HG03097 (cell line): ENCODE results near the gene TF.

Source experiments
- ATAC-seq: cut with Tn5 transposase; IDR thresholded peaks from one replicate; pipeline ENCODE4 v1.9.1; 2021; ENCODE audit not compliant: unreplicated experiment, low FRiP score

Gene TF

DNA sequence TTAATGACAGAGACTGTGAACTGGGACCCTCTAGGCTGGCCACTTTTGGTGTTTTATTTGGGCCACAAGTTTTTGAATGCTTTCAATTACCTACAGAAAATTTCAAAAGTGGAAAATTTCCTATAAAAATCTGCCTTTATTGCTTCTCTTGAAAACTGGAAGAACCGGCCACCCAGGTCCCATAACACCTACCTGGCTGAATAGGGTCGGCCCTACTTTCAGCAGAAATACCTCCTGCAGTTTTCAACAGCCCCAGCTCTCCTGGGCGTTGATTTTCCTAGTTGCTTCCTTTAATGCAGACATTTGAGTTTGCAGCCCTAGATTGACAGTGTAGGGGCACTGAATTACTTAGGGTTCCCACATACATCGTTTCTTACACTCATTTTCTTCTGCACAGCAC, 58.7 kb downstream of the TF start:
- ATAC-seq: no peak

DNA sequence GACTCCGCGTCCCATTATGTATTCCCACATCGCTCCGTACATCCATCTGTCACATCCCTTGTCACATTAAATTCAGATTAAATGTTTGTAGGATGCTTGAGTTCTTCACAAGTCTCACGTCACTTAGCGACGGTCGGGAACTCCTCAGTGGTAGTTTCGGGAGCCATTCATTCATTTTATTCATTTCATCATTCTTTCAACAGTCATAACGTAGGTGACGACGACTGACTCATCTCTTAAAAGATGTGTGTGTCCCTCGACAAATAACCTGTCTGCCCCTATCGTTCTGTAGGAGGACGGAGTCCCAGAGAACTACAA, 59.1 kb downstream of the TF start:
- ATAC-seq: no peak

DNA sequence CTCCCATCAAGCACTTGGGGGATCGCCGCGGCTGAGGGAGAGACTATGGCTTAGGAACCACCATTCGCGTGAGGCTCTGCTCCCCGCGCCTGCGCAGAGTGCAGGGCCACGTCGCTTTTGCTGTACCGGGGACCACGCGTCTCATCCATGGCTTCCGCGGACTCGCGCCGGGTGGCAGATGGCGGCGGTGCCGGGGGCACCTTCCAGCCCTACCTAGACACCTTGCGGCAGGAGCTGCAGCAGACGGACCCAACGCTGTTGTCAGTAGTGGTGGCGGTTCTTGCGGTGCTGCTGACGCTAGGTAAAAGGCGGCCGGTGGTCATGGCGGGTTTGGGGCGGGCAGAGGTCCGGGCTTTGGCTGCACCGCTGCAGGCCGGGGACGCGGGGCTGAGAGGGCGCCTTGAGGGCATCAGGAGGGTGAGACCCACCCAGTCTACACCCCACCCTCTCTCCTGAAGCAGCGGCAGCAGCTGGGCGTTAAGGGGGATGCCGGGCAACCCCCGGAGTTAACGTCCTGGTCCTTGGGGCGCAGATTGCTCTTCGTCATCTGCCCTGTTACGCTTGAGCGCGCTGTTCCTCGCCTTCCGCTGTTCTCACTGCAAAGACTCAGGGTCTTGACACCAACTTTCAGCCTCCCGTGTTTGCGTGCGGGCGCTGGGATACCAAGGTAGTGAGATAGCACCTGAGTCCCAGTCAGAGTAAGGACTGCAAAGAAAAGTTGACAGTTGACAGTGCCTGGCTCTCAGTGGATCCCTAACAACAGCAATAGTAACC, 59.7 kb downstream of the TF start, which contains the start of gene SRPRB:
Gene SRPRB, plus strand, starts transcription at position 114 of the 774 bp plus-strand sequence. Its CDS starts 34 bp downstream, at position 148.
- peak; percentile 95 for ATAC-seq

DNA sequence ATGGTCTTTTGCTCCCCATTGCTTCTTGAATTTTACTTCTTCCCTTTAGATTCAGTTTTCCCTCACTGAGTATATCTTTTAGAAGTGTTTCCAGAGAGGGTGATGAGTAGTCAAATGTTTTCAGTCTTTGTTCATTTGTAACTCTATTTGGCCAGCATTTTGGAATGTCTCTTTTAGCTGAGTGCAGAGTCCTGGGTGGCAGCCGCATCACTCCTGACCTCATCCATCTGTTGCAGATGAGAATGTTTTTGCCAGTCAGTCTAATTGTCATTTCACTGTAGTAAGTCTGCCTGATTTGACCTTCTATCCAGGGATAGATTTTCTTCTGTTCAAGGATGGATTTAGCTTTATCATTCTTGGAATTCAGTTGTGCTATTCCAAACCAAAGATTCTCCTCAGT, 66.7 kb downstream of the TF start:
- ATAC-seq: no peak

DNA sequence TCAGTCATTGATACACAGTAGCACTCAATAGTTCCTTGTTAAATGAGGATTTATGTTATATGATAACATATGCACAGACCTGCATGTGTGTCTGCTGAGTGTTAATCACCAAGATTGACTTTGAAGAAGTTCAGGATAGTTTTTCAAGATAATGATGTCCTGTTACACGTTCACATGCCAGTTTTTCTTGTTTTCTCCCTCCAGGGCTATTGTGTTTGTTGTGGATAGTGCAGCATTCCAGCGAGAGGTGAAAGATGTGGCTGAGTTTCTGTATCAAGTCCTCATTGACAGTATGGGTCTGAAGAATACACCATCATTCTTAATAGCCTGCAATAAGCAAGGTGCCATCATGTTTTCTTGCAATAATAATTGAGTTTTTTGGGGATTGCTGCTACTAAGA, 69.2 kb downstream of the TF start:
- no peak for ATAC-seq

DNA sequence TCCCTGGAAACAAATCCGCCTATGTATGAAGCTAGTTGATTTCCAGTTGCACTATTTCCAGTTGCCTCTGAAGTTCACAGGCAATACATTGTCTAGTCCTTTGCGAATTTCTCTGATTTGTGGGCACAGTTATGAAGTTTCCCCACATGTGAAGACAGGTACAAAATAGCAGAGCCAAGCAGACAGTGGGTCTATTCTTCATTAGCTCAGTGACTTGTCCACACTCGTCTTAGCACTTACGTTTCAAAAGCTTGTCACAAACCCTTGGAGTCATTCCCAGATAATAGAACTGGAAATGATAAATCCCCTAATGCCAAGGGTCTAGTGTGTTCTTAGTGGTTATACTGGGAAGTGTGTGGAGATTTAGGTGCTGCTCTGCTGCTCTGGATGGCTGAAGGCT, 73.9 kb downstream of the TF start:
- no peak for ATAC-seq

DNA sequence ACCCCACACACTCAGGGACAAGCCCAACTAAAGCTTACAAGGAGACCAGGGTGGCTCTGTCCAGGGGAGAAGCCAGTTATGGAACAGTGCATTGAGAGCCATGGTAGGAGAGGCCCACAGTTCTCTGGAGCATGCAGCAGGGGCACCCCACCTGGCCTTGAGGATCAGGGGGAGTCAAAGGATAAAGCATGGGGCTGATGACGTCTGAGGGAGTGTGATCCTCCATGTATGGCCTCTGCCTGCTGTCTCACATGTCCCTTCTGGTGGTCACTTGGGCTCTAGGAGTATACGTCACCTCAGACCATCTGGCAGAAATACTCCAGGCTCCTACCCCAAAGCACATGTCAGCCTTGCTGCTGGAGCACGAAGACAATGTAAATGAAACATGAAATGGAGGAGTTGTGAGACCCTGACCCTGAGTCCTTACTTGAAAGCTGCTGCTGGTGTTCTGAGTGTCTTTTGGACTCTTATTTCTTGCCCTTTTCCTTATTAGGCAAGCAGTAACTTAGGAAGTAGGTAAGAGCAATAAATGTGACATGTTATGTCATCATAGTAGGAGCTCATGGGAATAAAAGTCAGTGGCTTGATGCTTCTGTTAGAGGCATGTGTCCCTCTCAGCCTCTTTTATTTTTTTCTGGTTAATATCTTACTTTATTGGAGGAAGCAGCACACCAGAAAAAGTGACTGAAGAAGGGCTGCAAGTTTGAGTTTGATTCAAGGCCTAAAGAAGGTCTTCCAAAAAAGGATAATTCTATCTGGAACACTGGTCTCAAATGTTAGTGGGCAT, 74.9 kb downstream of the TF start:
- no peak for ATAC-seq

DNA sequence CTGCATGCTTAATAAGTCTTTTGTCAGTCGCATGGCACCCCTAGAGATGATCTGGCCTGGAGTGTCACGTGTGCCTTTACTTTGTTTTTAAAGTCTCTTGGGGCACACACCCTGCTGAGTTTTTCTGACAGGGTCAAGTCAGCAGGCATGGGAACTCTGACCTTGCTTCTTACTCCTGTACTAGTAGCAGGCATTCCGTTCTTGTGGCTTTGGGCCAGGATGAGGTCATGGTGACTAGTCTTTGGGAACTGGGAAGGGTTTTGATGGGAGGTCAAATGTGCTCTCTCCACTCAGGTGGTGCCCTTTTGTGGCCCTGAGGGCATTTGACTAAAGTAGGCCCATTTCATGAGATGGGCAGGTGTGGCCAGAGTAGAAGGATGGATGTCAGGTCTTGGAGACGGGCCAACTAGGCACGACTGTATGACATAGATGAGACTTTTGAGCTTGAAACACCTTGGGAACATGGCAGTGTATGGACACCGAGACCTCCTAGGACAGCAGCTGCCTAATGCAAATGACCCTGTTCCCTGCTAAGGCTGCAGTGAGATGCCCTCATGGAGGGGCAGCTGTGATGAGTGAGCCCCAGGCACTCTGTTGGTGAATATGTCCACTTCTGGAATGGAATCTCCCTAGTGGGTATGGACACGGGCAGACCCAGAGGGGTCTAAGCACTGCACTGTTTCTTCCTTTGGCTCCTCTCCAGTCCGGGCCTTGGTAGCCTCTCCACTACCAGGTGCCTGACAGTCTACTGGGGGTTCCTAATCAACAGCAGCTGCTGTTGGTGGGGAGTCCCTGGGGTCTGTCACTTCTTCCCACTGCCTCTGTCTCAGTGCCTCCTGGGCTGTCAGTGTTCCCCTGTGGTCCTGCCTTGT, 75.8 kb downstream of the TF start:
- no peak for ATAC-seq

DNA sequence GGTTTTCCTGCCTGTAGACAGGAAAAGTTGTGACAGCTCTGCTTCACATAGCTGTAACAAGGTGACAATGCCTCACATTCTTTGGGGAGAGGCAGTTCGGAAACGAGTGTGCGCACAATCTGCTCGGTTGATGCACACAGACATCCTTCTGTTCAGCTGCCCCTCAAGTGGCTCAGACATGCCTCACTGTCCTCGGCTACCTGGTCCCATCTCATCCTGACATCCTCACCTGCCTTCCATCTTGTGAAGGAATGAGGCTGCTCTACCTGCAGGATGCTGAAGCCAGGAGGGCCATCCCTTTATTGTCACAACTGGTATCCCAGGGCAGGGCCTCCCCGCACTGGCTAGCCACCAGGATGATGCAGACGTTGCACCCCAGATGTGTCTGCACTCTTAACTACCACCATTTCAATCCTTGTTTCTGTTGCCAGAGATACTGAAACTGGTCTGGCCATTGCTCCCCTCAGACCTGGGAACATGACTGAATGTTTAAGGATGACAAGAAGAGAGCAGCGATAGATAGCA, 78.8 kb downstream of the TF start:
- no peak for ATAC-seq

DNA sequence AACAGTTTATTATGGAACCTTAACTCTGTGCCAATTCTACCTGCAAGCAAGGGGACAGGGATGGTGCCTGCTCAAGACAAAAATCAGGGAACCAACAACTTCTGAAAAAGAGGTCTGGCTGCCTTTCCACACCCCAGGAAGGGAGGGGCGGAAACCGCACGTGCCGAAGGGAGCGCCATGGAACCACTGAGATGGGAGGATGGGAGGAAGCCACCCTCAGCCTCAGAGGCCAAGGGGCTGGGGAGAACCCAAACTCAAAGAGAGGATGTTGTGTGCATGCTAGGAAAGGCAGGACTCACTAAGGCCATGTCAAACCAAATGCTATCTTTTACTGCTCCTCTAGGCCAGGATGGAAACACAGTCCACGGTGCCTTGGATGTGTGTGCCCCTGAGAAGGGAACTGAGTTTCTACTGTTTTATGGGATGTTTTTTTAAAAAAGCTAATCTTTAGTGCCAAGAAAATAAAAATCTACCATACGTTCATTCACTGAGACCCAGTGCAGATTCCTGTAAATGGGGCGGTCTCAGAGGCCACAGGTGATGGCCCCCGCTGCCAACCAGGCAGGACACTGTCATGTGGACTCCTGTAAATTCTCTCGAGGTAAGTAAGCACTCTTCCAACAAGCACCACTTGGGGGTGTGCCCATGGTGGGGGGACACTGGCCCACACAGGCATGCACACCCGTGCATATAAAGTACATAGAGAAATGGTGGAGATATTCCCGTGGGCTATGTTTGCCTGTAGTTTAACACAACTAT, 80.0 kb downstream of the TF start:
- no peak for ATAC-seq

DNA sequence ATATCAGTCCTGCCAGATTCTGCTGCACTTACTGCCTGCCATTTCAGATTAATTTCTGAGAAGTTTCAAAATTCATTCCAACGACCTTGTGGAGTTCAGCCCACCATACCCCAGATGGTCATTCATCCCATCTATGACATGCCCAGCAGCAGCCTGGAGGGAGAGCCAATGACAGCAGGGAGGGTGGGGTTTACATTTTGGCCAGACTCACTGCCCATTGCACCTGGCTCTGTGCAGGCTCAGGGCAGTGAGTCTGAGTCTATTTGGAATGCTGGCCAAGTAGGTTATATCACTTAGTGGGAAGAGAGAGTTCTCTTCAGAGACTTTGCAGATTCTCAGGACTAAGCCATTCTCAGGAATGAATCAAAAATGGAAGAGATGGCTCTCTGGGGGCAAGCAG, 80.9 kb downstream of the TF start:
- ATAC-seq: no peak

DNA sequence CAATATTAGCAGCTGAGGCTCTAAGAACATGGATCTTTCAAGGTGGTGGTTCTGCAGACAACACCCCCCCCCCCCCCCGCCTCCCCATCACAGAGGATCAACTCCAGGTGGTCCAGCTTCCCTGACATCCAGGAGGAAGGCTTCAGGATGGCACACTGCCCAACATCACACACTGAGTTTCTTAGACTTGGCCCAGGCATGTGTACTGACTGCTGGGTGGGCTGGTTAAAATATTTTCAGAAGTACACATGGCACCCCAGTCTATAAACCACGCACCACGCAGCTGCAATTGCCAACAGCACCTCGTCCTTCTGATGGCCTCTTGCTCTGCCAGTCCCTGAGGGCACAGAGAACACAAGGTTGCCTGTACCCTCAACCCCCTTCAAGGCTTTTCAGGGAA, 81.5 kb downstream of the TF start:
- ATAC-seq: no peak

DNA sequence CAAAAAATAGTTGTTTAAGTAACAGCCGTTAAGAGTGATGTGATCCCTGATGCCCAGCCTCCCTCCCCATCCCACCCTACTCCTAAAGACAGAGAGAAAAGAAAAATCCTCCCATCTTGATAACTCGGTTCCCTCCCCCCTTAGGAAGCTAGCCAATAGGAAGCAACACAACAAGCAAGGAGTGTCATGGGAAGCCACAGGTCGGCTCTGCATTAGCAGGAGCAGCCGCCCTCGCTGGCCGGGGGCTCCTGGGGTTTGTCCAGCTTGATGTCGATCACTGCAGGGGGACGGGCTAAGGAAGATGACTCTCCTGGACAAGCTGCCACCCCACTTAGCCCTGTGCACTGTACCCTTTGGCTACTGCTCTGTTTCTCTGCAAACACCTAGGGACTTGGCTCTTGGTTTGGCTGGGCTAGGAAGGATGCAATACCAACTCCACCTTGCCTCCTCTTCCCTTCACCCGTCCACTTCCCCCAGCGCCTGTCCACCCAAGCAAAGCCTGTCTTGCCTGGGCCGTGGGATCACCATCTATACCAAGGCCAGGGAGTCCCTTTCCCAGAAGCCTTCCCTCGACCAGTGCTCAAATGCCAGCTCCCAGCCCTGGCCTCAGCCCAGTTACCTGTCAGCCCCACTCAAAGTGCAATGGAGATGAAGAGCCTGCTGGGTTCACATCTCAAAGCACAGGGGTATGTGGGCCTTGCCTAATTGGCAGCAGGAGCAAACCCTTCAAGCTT, 82.5 kb downstream of the TF start:
- ATAC-seq: no peak

DNA sequence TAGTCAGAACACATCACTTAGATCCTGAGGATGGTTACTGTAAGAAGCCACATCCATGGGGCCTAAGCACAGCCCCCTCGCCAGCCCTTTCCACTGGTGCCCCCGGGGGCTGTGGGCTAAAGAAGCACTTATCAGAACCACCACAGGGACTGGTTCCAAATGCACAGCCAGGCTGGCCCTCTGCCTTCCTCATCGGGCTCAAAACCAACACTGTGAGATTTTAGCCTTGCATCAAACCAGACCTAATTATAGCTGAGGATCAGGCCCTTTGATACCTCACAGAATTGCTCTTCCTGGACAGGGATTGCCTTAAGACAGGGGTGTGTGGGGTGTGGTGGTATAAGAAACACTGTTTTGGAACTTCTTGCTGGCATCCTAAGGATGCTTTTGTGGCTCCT, 83.1 kb downstream of the TF start:
- no peak for ATAC-seq

DNA sequence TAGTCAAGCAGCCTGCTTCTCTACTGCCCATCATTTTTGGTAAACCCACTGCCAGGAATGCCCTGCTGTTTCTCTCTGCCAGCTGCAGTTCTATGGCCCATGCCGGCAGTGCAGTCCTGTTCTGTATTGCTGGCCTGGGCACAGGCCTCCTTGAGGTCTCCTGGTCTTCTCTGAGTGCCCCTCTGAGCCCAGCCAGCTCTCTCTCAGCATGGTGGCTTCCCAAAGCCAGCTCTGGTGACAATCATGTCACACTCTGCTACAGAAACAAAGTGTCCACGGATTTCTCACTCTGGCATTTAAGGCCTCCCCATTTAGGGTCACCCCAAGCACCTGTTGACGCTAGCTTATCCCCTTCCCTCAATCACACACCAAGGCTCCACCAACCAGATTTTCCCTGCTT, 83.9 kb downstream of the TF start:
- no peak for ATAC-seq

DNA sequence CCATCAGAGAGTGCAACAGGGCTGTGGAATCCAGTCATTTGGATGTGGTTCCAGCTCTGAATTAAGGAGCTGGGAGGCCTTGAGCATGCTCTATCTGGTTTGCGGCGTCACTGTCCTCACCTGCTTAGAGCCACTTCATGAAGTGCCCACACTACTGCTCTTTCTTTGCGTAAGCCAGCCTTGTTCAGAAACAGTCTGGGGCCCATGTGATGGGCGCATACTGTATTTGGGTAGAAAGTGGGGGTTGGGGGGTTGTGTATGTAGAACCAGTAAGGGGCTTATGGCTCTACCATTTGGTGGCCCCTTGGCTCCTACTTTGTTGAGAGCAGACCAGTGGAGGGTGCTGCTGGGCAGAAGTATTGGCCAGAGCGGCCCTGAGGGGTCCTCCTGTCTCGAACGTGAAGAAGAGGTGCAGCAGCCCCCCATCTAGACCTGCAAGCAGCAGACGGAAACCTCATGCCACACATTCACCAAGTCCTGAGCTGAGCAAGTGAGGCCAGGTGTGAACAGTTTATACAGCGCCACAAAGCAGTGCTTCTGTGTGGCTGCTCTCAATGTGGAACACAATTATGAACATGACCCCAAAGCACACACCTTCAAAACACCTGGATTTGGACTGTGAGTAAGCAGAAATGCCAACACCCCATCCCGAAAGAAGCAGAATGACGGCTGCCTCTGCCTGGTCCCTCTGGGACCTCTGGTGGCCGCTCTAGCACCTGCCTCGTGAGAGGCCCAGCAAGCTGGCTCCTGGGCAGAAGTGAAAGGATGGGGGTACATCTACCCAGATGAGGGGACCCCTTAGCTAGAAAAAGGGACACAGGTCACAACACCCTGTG, 86.0 kb downstream of the TF start:
- ATAC-seq: no peak

DNA sequence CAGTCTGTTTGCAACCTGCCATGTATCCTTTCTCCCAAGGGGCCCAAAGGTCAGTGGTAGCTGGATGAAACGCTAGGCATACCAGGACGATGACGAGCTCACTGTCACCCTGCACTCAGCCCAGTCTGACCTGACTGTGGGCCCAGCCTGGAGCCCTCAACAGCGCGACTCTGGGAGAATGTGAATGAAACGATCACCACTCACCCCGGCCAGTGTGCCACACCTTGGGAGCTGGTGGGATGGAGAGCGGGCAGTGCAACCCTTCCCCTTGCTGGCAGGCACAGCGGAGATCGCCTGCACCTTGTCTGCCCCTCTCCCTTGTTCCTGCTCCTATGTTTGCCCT, 86.6 kb downstream of the TF start:
- ATAC-seq: no peak

DNA sequence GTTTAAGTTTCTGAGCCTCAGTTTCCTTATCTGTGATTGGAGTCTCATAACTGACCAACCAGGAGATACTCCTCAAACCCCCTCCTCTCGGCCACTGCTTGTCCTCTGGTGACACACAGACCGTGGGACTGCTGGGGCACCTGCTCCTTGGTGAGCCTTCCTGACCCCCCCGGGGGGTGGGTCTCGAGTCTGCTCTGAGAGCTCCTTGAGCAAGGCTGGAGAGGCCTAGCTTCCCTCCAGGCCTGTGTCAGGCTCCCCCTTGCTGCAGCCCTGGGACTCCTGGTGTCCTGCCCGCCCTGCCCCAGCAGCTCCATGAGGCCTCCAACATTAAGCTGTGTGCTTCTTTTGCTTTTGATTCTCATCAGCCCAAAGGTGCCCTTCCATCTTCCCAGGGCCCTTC, 87.1 kb downstream of the TF start:
- no peak for ATAC-seq
